ENCODE measurements around the gene SECTM1. TPM values are rescaled to one million over a fixed set of nuclear protein-coding genes. Genes with fewer than 3 reads are reported as not detected.

Gene SECTM1
- total and polyA plus RNA-seq, 9 of the 15 experiments (the other 6 are each of a cell fraction or from before 2014, with no cell fraction given): 0.11 to 0.46 (median 0.18) TPM; not detected in 6

- TF ChIP-seq, protein P1, sequence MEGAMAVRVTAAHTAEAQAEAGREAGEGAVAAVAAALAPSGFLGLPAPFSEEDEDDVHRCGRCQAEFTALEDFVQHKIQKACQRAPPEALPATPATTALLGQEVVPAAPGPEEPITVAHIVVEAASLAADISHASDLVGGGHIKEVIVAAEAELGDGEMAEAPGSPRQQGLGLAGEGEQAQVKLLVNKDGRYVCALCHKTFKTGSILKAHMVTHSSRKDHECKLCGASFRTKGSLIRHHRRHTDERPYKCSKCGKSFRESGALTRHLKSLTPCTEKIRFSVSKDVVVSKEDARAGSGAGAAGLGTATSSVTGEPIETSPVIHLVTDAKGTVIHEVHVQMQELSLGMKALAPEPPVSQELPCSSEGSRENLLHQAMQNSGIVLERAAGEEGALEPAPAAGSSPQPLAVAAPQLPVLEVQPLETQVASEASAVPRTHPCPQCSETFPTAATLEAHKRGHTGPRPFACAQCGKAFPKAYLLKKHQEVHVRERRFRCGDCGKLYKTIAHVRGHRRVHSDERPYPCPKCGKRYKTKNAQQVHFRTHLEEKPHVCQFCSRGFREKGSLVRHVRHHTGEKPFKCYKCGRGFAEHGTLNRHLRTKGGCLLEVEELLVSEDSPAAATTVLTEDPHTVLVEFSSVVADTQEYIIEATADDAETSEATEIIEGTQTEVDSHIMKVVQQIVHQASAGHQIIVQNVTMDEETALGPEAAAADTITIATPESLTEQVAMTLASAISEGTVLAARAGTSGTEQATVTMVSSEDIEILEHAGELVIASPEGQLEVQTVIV (CRISPR knock-in tag; IDR thresholded peaks at IDR 0.05; ENCODE audit: borderline replicate concordance): no peak
- TF ChIP-seq CHAMP1 (IDR thresholded peaks at IDR 0.05) (no peak), CBFA2T3 (IDR thresholded peaks at IDR 0.05) (peak; percentile 23; the same call in 1 of the 2 replicates), EWSR1 (IDR thresholded peaks at IDR 0.05; ENCODE audit: borderline replicate concordance, low read depth, partially characterized antibody) (no peak), SMAD2 (IDR thresholded peaks at IDR 0.05; ENCODE audit: low read depth, low read length) (no peak), MAFF (IDR thresholded peaks at IDR 0.05; ENCODE audit: low read length) (no peak), ZBTB43 (CRISPR knock-in tag; IDR thresholded peaks at IDR 0.05) (0 out of 2 replicates have a peak, but pooled peaks have one; percentile 61), ZBTB7A (IDR thresholded peaks at IDR 0.05; ENCODE audit: borderline replicate concordance, control insufficient read depth, low read depth, low read length) (peak; percentile 43; the same call in 1 of the 2 replicates), MAZ (CRISPR knock-in tag; conservative IDR thresholded peaks at IDR 0.05 in 1 of 2, IDR thresholded peaks at IDR 0.05 in 1 of 2) (peak in 1 of 2 experiments; percentile 37; a peak in 1 of 4 replicates), MCM2 (IDR thresholded peaks at IDR 0.05; ENCODE audit: low read depth) (no peak), ZNF124 (CRISPR knock-in tag; IDR thresholded peaks at IDR 0.05) (no peak), NFATC3 (IDR thresholded peaks at IDR 0.05) (no peak)
- TF ChIP-seq, protein P2, sequence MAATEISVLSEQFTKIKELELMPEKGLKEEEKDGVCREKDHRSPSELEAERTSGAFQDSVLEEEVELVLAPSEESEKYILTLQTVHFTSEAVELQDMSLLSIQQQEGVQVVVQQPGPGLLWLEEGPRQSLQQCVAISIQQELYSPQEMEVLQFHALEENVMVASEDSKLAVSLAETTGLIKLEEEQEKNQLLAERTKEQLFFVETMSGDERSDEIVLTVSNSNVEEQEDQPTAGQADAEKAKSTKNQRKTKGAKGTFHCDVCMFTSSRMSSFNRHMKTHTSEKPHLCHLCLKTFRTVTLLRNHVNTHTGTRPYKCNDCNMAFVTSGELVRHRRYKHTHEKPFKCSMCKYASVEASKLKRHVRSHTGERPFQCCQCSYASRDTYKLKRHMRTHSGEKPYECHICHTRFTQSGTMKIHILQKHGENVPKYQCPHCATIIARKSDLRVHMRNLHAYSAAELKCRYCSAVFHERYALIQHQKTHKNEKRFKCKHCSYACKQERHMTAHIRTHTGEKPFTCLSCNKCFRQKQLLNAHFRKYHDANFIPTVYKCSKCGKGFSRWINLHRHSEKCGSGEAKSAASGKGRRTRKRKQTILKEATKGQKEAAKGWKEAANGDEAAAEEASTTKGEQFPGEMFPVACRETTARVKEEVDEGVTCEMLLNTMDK (IDR thresholded peaks at IDR 0.05; ENCODE audit: borderline replicate concordance, insufficient read depth, low read depth, low read length, poor library complexity, severe bottlenecking): no peak
- TF ChIP-seq, protein P3, sequence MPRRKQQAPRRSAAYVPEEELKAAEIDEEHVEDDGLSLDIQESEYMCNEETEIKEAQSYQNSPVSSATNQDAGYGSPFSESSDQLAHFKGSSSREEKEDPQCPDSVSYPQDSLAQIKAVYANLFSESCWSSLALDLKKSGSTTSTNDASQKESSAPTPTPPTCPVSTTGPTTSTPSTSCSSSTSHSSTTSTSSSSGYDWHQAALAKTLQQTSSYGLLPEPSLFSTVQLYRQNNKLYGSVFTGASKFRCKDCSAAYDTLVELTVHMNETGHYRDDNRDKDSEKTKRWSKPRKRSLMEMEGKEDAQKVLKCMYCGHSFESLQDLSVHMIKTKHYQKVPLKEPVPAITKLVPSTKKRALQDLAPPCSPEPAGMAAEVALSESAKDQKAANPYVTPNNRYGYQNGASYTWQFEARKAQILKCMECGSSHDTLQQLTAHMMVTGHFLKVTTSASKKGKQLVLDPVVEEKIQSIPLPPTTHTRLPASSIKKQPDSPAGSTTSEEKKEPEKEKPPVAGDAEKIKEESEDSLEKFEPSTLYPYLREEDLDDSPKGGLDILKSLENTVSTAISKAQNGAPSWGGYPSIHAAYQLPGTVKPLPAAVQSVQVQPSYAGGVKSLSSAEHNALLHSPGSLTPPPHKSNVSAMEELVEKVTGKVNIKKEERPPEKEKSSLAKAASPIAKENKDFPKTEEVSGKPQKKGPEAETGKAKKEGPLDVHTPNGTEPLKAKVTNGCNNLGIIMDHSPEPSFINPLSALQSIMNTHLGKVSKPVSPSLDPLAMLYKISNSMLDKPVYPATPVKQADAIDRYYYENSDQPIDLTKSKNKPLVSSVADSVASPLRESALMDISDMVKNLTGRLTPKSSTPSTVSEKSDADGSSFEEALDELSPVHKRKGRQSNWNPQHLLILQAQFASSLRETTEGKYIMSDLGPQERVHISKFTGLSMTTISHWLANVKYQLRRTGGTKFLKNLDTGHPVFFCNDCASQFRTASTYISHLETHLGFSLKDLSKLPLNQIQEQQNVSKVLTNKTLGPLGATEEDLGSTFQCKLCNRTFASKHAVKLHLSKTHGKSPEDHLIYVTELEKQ (CRISPR knock-in tag; IDR thresholded peaks at IDR 0.05): no peak
These were observed 5.5 kb upstream of the SECTM1 start (continued) for GRCh38 chr17:82338858-82339633.
